Urothelium cell line (cell line): ENCODE data around the gene POLG.

ENCODE experiments used
- DNase-seq: peaks from one replicate; pipeline ENCODE4 v3.0.0; 2011; ENCODE audit warnings: low spot score, mixed read lengths
- FAIRE-seq: peaks from 2 replicates; lab custom pipeline; 2011; peaks lifted over from hg19 to GRCh38; lab: Jason Lieb, UNC

The POLG gene

DNA sequence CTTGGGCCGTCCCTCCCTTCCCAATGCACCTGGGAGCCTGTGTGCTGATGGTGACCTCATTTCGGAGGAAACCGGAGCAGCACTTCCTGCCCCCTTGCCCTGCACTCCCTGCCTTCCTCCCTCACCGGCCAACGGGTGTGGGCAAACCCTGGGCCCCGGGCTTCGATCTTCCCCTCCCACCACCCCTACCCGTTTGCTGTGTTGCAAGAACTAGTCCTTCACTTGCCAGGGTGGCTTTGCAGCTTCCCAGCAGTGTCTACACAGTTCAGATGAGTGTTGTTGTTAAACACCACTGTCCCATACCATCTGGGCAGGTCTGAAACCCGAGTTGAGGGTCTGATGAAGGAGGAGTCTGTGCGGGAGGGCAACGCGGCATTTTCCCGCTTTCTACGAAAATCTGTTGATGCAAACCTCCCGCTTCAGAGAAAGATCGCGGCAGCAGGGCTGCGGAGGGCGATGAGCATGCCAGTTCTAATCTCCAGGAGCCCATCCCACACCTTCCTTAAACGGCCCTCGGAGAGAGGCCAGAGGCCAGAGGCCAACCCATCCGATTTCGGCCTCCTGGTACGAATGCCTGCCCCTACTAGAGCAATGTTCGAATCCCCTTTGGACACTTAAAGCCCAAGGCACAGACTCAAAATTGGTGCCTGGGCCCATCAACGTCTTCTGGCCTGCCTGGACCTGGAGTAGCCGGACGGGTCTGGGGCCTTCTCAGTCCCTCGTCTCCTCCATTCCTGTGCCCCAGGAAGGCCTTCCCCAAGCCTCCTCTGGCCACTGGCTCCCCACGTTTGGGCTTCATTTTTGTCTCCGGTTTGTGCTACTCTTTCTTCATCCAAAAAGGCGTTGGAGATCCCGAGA is 35.7 kb upstream of the POLG start:
- no peak for FAIRE-seq

DNA sequence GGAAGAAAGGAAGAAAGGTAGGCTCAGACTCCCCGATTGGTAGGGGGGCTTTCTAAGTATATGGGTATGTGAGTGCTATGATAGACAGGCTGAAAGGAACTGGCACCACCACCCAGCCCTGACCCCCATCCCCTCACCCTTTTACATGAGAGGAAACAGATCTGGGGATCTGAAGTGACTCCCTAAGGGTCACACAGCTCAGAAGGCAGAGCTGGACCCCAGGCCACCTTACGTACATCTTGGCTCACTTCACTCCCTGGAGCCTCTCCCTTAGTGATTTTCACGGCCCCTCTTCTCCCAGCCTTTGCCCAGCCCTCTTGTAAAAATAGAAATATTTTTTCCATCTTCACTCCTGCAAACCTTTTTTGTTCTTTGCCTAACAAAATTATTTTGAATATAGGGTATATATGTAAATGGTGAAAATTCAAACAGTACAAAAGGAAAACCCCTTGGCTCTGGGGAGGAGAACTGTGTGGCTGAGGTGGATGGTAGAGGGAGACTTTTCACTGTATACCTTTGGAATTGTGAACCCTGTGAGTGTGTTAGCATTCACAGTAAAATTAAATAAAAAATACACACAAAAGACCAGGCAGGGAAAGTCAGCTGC is 34.8 kb upstream of the POLG start:
- FAIRE-seq: no peak
- DNase-seq: no peak

More for the DNA sequence above, 35.7 kb upstream of the POLG start:
- no peak for DNase-seq

DNA sequence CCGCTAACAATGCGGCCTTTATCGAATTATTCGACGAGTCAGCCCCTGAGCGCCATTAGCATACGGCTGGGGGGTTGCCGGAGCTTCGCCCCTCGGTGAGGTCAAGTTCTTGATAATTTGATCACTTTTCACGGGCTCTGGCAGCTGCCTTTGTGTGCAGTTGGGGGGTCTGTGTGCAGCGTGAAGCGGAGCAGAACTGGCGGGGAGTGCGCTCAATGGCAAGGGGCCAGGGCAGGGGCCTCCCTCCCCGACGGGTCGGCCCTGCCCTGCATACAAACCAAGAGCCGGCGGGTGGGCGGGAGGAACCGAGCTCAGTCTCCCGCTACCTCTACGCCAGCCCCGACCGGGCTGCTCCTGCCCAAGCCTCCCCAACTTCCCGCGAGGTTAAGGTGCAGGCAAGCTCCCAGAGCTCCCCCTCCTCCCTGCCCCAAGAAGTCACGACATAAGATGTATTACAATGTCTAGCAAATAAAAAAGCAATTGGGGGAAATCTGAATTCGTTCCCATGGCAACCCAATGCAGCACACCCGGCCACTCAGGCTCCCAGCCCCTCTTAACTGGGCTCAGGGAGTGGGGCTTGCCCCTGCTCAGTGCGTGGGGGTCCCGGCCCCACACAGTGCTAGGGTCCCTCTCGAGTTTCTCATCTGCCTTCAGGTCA is 34.1 kb upstream of the POLG start:
- FAIRE-seq: no peak

DNA sequence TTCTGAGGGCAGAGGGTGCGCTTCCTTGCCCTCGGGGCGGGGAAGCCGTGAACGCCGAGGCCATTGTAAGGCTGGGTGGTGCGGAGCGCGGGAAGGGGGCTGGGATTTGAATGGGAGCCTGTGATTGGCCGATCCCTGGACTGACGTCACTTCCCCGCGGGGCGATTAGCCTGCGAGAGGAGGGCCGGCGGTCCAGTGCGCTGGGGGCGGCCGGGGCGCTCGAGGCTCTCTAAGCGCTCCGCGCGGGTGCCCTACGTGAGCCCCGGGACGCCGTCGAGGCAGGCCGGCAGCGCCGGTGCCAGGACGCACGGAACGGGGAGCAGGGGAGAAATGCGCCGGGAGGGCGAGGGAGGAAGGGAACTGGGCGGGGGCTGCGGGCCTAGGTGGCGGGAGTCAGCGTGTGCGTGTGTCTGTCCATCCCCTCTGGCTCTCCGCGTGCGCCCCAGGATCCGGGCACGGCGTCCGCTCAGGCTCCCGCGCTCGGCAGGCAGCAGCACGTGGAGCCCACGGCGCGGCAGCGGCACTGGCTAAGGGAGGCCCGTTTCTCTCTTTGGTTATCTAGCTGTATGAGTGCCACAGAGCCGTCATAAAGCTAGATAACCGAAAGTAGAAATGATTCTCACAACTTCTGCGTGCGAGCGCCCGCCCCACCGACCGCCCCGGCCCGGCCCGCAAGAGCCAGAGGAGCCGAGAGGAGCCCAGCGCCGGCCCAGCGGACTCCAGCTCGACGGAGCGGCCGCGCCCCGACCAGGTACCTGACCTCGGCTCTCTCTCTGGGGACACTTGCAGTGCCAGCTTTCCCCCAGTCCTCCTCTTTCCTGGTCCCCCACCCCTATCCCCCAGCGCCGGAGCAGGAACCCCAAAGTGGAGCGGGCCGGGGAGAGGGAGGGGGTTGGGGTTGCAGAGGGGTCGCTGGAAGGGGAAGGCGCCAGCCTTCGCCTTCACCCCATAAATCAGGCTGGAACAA is 33.1 kb upstream of the POLG start:
- FAIRE-seq: no peak

More for the DNA sequence above, 34.1 kb upstream of the POLG start:
- no peak for DNase-seq

DNA sequence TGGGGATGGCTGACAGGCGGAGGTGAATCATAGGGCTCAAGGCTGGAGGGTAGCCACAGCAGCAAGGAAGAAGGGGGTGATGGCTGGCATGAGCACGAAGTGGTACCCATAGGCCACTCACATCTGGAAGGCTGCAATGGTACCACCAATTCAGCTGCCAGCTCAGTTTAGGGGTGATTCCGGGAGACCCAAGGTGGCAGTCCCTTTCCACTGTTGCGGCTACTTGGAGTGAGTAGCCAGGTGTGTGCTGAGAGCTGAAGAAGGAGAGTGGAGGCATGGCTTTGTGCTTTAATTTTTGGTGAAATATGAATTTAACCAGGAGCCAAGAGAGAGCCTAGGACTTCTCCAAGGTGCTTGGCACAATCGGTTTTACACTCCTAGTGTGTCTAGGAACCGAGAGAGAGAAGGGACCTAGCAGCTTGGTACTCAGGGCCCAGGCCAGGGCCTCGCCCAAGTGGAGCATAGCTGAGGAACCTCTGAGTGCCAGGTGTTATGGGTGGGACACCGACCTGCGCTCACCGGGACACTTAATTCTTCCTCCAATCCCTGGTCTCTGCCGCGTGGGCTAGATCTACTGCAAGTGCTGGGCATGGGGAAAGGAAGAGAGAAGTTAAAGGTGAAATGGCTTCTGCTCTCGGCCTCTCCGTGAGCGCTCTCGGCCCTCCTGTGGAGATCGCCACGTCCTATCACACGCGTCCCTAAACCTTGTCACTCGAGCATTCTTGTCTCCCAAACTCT is 32.2 kb upstream of the POLG start:
- DNase-seq (no peak), FAIRE-seq (no peak)

More for the DNA sequence above, 33.1 kb upstream of the POLG start:
- peak; percentile 86 for DNase-seq

DNA sequence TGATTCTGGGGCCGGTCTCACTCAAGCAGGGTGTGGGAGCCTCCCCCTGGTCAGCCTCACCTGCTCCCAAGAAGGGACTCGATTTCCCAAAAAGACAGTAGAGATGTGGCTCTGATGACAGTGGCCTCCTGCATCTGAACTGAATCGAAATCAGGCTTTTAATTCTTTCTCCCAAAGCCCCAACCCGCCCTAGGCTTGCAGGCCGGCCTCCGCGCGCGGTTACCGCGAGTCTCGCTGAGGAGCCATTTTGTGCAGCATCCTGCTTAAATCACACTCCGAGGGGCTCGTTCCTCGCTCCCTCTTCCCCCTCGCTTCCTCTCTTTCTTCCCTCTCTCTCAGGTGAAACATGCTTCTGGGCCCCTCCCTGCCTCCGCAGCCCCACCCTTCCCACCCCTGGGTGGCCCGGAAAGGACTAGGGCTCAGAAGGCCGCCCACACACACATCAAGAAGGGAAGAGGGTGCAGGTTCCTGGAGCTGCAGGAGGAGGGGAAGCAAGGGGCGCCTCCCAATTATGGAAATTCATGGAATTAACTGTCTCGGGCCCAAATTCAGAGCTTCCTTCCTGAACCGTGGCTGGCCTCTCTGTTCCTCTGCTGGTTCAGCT is 30.9 kb upstream of the POLG start:
- no peak for FAIRE-seq

DNA sequence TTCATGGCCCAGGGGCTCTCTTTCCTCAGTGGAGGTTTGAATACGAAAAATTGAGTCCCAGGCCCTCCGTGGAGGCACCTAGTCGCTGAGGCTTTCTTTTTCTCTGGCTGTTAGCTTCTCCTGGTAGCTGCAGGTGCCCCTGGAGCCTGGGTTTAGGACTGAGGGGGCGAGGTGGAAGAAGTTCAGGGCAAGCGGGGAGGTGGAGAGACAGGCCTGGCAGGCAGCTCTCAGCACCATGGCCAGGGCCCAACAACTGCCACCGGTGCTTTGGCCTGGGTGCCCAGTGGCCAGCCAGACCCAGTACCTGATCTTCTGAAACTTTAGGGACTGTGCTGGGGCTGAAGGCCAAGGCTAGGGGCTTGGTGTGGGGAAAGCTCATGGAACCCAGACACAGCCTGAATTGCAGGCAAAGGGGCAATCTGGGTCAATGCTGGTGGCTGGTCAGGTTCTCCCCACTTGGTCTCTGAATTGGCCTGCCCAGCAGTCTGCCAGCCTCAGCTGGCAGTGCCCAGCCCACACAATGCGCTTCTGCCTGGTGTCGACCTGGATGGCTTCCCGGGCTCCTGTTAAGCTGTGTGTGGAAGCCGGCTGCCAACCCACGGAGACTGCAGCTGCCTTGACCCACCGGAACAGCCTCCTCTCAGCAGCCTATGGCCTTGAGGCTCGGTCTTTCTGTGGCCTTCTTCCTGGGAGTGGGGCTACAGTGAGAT is 30.3 kb upstream of the POLG start:
- FAIRE-seq: no peak
- DNase-seq: no peak

More for the DNA sequence above, 30.9 kb upstream of the POLG start:
- DNase-seq: no peak

DNA sequence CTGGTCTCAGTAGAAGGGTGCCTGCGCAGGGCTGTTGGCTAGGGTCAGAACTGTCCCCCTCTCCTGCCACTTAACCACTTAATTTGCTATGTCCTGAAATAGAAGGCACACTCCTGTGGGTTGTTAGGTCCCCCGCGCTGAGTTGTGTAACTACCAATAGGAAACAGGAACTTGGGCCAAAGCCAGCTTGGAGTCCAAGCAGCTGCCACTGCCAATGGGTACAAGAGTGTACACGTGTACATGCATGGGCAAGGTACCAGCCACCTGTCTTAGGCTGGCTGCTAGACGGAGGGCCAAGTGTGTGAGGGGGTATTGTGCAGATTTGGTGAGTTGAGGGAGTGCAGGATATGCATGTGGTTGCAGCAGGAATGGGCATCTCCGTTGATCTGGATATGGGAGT is 29.7 kb upstream of the POLG start:
- DNase-seq (no peak), FAIRE-seq (no peak)

DNA sequence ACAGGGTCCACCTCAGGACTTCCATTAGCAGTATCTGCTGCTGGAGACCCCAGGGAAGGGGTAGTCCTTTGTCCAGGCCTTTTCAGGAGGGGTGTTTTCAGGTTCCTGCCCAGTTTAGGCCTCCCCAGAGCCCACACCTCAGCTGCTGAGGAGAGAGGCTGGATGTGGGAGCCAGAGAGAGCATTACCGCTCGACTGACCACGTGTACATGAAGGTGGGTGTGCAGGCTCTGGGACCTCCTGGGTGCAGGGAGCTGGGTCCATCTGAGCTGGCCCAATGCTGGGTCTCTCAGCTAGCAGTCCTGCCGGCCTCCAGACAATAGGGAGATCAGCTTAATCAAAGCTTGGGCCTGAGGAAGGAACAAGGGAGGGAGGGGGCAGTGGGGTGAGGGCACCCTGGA is 29.1 kb upstream of the POLG start:
- FAIRE-seq (no peak), DNase-seq (no peak)

DNA sequence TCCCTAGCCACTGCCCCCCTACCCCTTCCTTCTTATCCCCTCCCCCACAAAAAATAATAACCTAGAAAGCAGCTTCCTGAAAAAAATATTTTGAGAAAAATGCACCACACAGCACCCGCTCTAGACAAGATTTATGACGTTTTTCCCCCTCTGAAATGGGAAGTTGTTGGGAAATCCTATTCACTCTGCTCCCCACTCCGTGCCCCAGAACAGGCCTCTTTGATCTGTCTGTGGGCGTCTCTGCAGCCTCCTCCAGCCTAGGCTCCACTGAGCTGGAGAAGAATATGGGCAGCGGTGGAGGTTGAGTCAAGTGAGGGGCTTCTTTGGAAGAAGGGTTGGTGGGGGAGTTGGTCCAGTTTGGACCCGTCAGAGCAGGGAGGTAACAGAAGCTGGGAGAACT is 28.5 kb upstream of the POLG start:
- DNase-seq: no peak
- no peak for FAIRE-seq

DNA sequence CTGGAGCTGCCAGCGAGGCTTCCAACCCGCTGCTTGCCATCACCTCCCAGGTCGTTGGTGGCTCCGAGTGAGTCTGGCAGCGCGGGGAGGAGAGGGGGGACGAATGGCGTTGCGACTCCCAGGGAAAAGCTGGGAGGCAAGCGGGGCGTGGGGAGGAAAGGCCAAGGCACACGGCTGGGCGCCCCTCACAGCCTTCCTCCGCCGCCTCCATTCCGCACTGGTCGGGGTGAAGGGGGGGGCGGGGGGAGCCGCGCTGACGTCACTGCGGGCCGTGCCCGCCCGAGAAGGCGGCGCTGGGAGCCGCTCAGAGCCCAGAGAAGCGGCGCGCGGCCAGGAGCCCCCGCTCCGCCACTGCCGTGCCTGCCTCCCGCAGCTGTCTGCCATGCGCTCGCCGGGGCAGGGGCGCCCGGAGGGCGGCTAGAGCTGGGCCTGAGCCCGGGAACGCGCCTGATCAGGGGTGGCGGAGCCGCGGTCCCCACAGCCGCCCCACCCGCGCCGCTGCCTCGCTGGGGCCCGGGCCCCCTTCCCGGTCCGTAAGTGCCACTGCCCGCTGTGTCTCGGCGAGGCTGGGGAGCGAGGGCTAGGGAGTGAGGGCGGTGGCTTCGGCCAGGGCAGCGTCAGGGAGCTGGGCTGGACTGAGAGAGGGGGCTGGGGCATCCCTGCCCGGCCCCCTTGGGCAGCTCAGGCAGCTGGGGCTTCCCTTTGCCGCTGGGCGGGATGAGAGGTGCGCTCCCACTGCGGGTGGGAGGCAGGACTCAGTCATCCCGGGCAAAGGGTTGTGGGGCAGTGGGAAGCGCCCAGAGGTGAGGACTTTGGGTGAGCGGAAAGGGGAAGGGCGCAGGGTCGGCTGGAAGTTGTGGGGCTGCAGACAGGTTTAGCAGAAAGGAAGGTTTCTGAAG is 27.8 kb upstream of the POLG start:
- no peak for FAIRE-seq

DNA sequence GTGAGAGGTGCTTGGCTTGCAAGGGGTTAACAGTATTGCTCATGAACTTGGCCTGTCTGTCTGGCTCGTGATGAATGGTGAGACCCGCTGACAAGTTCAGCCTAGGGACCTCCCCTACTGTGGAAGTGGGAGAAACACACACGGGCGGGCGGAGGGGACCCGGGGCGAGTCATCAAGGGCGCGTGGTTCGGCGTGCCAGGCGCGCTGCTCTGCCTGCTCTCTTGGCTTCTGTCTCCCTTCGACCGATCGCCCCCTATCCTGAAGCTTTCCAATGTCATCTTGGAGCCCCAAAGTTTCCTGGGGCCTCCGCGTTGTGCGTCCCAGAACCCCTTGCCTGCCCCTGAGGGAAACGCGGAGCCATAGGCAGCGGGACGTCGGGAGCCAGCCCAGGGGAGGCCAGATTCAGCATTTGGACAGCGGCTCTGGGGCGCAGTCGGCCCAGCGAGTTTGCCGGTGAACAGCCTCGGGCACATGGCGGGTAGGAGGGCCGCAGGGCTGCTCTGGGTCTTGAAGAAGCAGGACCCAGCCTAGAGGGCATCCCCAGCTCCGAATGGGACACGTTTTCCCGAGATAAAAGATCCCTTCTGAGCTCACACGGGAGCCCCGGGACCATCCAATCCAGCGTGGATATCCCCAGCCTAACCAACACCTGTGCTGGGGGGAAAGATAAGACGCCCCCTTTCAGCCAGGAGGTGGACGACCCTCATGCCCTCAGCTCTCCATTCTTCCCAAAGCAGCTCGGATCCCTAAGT is 27.0 kb upstream of the POLG start:
- FAIRE-seq: peak; percentile 46
- DNase-seq: peak; percentile 91

More for the DNA sequence above, 27.8 kb upstream of the POLG start:
- DNase-seq: peak; percentile 54

DNA sequence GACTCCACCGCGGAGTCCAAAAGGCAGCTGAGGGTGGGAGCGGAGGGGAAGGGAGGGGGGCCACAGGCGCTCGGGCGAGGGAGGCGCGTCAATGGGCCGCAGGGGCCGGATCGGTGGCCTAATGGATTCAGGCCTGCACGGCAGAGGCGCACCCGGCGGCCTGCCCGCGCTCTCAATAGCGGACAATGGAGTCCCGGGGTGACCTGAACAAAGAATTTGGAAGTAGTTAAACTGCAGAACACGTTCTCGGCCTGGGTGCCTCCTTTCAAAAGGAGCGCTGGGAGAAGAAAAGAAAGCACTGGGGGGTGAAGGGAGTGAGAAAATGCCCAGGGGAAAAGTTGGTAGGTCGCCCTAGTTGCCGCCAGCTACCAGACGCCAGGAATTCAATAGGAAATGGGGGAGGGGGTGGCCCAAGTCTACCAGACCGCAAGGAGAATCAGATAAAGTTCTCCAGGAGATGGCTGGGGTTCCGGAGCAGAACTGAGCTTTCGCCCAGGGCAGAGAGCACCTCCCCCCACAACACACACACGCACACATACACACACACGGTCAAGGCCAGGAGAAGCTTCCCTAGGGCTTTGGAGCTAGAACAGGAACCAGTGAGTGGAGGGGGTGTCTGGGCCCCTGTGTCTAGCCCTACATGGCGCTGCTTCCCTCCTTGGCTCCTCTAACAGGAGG is 25.8 kb upstream of the POLG start:
- FAIRE-seq (no peak), DNase-seq (no peak)

DNA sequence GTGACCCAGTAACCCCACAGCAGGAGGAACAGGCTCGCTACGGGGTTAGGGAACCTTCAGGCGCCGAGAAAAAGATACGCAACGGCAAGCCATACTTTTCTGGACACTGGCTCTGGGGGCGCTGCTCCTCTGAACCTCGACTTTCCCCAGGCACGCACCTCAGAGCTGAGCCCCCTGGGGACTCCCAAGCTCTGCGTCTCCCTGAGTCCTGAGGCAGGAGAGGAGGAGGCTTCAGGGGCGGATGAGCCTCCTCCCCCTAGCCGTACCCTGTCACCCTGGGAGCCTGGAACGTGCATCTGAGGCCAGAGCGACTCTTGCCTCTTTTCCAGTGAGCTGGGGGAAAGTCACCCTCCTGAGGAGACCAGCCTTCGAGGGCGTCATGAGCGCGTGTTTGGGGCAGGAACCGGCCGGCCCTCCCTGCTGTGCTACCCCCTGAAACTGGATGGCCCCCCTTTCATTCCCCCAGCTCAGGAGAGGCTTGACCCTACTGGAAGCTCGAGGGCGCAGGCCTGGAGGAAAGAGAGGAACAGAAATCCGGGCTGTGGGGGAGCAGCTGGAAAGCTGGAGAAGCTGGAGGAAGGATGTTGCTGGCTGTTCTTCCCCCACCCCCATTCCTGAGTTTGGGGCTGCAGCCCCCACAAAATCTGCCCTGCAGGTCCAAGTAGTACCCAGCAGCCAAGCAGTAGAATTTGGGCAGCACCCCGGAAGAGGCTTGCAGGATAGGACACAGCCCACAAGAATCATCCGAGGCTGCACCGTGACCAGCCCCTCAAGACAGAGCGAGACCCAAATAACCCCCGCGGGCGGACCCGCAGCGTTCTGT is 25.1 kb upstream of the POLG start:
- no peak for FAIRE-seq
- DNase-seq: no peak

DNA sequence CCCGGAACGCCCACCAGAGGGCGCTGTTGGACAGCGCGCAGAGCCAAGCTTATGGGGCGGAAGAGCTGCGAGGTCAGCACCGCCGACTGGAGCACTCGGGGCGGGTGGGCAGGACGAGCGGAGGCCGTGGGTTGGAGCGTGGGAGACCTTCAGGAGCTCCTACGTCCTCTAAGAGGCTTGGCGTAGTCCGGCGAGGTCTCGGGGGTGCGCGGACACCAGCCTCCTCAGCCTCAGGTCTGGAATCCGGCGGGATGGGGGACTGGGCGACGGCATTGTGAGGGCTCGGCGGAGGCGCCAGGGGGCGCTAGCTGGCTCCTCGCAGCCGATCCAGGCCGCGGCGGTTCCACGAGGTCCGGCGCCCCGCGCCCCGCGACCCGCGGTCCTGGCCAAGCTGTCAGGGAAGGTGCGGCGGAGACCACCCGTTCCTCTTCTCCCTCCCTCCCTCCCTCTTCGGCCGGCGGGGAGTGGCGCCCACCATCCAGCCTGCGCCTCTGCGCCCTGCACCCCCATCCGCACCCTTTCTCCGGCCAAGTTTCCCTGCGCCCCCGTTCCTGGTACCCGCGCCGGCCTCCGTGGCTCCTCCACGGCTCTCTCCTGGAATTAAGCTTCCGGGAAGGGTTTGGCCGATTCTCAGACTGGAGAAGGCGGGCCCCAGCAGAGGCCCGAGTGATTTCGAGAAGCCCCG is 24.3 kb upstream of the POLG start:
- FAIRE-seq (peak; percentile 93), DNase-seq (peak; percentile 91)
